Activated naive CD4-positive, alpha-beta T cell treated with anti-CD3 and anti-CD28 coated beads, Interleukin-2, amount 10 ng/mL, durations not matched to agents 7 days and 5 days (primary cell): ENCODE measurements around the gene ABCC3.

Experiments used
- CTCF ChIA-PET: fragments of 350-600 bp; sonication (Branson Sonifier 250); formaldehyde crosslinking; loops from one replicate; lab custom pipeline; 2021; ENCODE audit warnings: antibody characterized with exemption; lab: Charles Lee
- DNase-seq: peaks from one replicate; pipeline ENCODE4 v3.0.0-alpha.2; 2020
- H3K27ac Mint-ChIP-seq: one replicate; pipeline ENCODE4 v1.8.0; 2021; ENCODE audit warnings: mild to moderate bottlenecking, moderate library complexity, mixed read lengths
- H3K27me3 Mint-ChIP-seq: one replicate; pipeline ENCODE4 v1.8.0; 2021; ENCODE audit warnings: mild to moderate bottlenecking, mixed read lengths
- H3K36me3 Mint-ChIP-seq: one replicate; pipeline ENCODE4 v1.8.0; 2021; ENCODE audit warnings: mixed read lengths
- H3K4me1 Mint-ChIP-seq: one replicate; pipeline ENCODE4 v1.8.0; 2021; ENCODE audit warnings: mixed read lengths
- H3K4me3 Mint-ChIP-seq: one replicate; pipeline ENCODE4 v1.8.0; 2021; ENCODE audit warnings: mild to moderate bottlenecking, moderate library complexity, mixed read lengths
- H3K9me3 Mint-ChIP-seq: one replicate; pipeline ENCODE4 v1.8.0; 2021; ENCODE audit warnings: mixed read lengths

The ABCC3 gene

GRCh38 chr17:50627782-50628601 is 6.7 kb upstream of the ABCC3 start:
- Mint-ChIP-seq H3K27ac (no peak overlapping the region), H3K4me3 (no peak overlapping the region), H3K36me3 (no peaks in the 10 kb centered on the region), H3K27me3 (peaks cover 96% of the 10 kb centered on the region), H3K9me3 (no peaks in the 10 kb centered on the region), H3K4me1 (peaks cover 6% of the 10 kb centered on the region)
- peak; percentile 39 for DNase-seq
- CTCF ChIA-PET: interaction anchor here (0.9 to 8.0 kb wide), 10 partner anchors 8 to 213 kb away, joined by 3 to 81 read pairs (median 9); no protein-coding TSS in a partner anchor

GRCh38 chr17:50629902-50630301 is 4.8 kb upstream of the ABCC3 start:
- CTCF ChIA-PET: interaction anchor here (0.9 to 8.0 kb wide), 13 partner anchors 9 to 211 kb away, joined by 3 to 81 read pairs (median 8); no protein-coding TSS in a partner anchor
- DNase-seq: no peak
- H3K36me3 Mint-ChIP-seq: no peaks in the 10 kb centered on the region
- peaks cover 98% of the 10 kb centered on the region for H3K27me3 Mint-ChIP-seq
- no peak overlapping the region for H3K27ac Mint-ChIP-seq
- no peak overlapping the region for H3K4me3 Mint-ChIP-seq
- no peaks in the 10 kb centered on the region for H3K9me3 Mint-ChIP-seq
- H3K4me1 Mint-ChIP-seq: peaks cover 6% of the 10 kb centered on the region

- Mint-ChIP-seq H3K36me3 (no peaks in the 10 kb centered on the region), H3K27me3 (peaks cover 99% of the 10 kb centered on the region), H3K9me3 (no peaks in the 10 kb centered on the region), H3K27ac (no peak overlapping the region), H3K4me3 (no peak overlapping the region), H3K4me1 (peaks cover 6% of the 10 kb centered on the region)
- CTCF ChIA-PET: interaction anchor here (0.9 to 8.0 kb wide), 17 partner anchors 8 to 211 kb away, joined by 3 to 81 read pairs (median 7); no protein-coding TSS in a partner anchor
- DNase-seq: peak; percentile 72
Measured at GRCh38 chr17:50630524-50631194, 4.0 kb upstream of the ABCC3 start.

GRCh38 chr17:50631195-50631907 is 3.3 kb upstream of the ABCC3 start:
- Mint-ChIP-seq H3K27ac (no peak overlapping the region), H3K4me3 (no peak overlapping the region), H3K9me3 (no peaks in the 10 kb centered on the region), H3K4me1 (peaks cover 6% of the 10 kb centered on the region), H3K36me3 (no peaks in the 10 kb centered on the region), H3K27me3 (peaks cover 99% of the 10 kb centered on the region)
- peak; percentile 15 for DNase-seq
- CTCF ChIA-PET: interaction anchor here (0.9 to 8.0 kb wide), 14 partner anchors 8 to 148 kb away, joined by 3 to 81 read pairs (median 8); no protein-coding TSS in a partner anchor

- Mint-ChIP-seq H3K4me3 (no peak overlapping the region), H3K27me3 (peaks cover 99% of the 10 kb centered on the region), H3K27ac (no peak overlapping the region), H3K36me3 (no peaks in the 10 kb centered on the region), H3K4me1 (peaks cover 6% of the 10 kb centered on the region), H3K9me3 (no peaks in the 10 kb centered on the region)
- peak; percentile 20 for DNase-seq
- CTCF ChIA-PET: interaction anchor here (0.8 to 8.0 kb wide), 10 partner anchors 7 to 89 kb away, joined by 3 to 81 read pairs (median 4); no protein-coding TSS in a partner anchor
Measured at GRCh38 chr17:50631908-50632571, 2.6 kb upstream of the ABCC3 start.

- Mint-ChIP-seq H3K4me1 (peaks cover 6% of the 10 kb centered on the region), H3K4me3 (no peak overlapping the region), H3K27ac (no peak overlapping the region), H3K27me3 (peaks cover 99% of the 10 kb centered on the region), H3K9me3 (no peaks in the 10 kb centered on the region), H3K36me3 (no peaks in the 10 kb centered on the region)
- DNase-seq: no peak
- CTCF ChIA-PET: interaction anchor here (0.6 to 1.5 kb wide), 8 partner anchors 9 to 64 kb away, joined by 3 to 5 read pairs (median 3); no protein-coding TSS in a partner anchor
Measured at GRCh38 chr17:50632637-50633036, 2.0 kb upstream of the ABCC3 start.

- CTCF ChIA-PET: no interaction called here
- peaks cover 99% of the 10 kb centered on the region for H3K27me3 Mint-ChIP-seq
- no peaks in the 10 kb centered on the region for H3K36me3 Mint-ChIP-seq
- H3K9me3 Mint-ChIP-seq: no peaks in the 10 kb centered on the region
- H3K4me1 Mint-ChIP-seq: no peaks in the 10 kb centered on the region
- no peak overlapping the region for H3K27ac Mint-ChIP-seq
- DNase-seq: peak; percentile 15
- no peak overlapping the region for H3K4me3 Mint-ChIP-seq
Measured at GRCh38 chr17:50633683-50634082, 998 bp upstream of the ABCC3 start.

- Mint-ChIP-seq H3K27ac (no peak overlapping the region), H3K27me3 (peaks cover 99% of the 10 kb centered on the region), H3K9me3 (no peaks in the 10 kb centered on the region), H3K4me1 (no peaks in the 10 kb centered on the region), H3K36me3 (no peaks in the 10 kb centered on the region), H3K4me3 (no peak overlapping the region)
- peak; percentile 18 for DNase-seq
- CTCF ChIA-PET: interaction anchor here (1.3 kb wide), 1 partner anchor 9 kb away, joined by 4 read pairs; no protein-coding TSS in a partner anchor
Measured at GRCh38 chr17:50634915-50635731, 442 bp downstream of the ABCC3 start.

GRCh38 chr17:50635732-50635981 is 976 bp downstream of the ABCC3 start:
- Mint-ChIP-seq H3K36me3 (no peaks in the 10 kb centered on the region), H3K27ac (no peak overlapping the region), H3K27me3 (peaks cover 99% of the 10 kb centered on the region), H3K9me3 (no peaks in the 10 kb centered on the region), H3K4me3 (no peak overlapping the region), H3K4me1 (no peaks in the 10 kb centered on the region)
- CTCF ChIA-PET: interaction anchor here (1.3 kb wide), 1 partner anchor 10 kb away, joined by 4 read pairs; no protein-coding TSS in a partner anchor
- DNase-seq: no peak

GRCh38 chr17:50635982-50636803 is 1.5 kb downstream of the ABCC3 start:
- H3K4me1 Mint-ChIP-seq: no peaks in the 10 kb centered on the region
- CTCF ChIA-PET: interaction anchor here (0.6 to 5.1 kb wide), 4 partner anchors 7 to 207 kb away, joined by 3 to 27 read pairs (median 4); no protein-coding TSS in a partner anchor
- DNase-seq: peak; percentile 18

GRCh38 chr17:50636804-50637195 is 2.1 kb downstream of the ABCC3 start:
- DNase-seq: peak; percentile 8
- Mint-ChIP-seq H3K4me3 (no peak overlapping the region), H3K9me3 (no peaks in the 10 kb centered on the region), H3K4me1 (no peaks in the 10 kb centered on the region), H3K36me3 (no peaks in the 10 kb centered on the region), H3K27me3 (peaks cover 99% of the 10 kb centered on the region), H3K27ac (no peak overlapping the region)
- CTCF ChIA-PET: interaction anchor here (1.3 to 5.1 kb wide), 3 partner anchors 7 to 56 kb away, joined by 4 to 27 read pairs (median 4); no protein-coding TSS in a partner anchor

More at GRCh38 chr17:50635982-50636803, 1.5 kb downstream of the ABCC3 start:
- H3K9me3 Mint-ChIP-seq: no peaks in the 10 kb centered on the region
- no peak overlapping the region for H3K27ac Mint-ChIP-seq
- no peaks in the 10 kb centered on the region for H3K36me3 Mint-ChIP-seq
- H3K4me3 Mint-ChIP-seq: no peak overlapping the region
- H3K27me3 Mint-ChIP-seq: peaks cover 99% of the 10 kb centered on the region
